Pancreas (tissue), 10 donors: ENCODE measurements around the gene DONSON. TPM values are rescaled to one million over a fixed set of nuclear protein-coding genes. Genes with fewer than 3 reads are reported as not detected.

Source experiments
- ATAC-seq, 4 donors: fragments of 200-7000 bp; cut with Tn5 transposase; one replicate each; pipeline versions ENCODE4 v1.8.0 to v1.9.1; 2020; ENCODE audit warnings: mild to moderate bottlenecking in 4 of 4, moderate library complexity in 4 of 4
- DNase-seq, 6 donors: peaks; one replicate each; pipeline ENCODE4 v3.0.0-alpha.2; 2020
- FAIRE-seq: peaks from 2 replicates; lab custom pipeline; 2012; peaks lifted over from hg19 to GRCh38; lab: Jason Lieb, UNC
- H3K27ac ChIP-seq, 4 donors: fragments of 200-600 bp; sonication (generic); 1 replicate in 3 of 4; 2 replicates in 1 of 4; pipeline versions ENCODE4 v1.5.0 to v1.8.0; 2020
- H3K27me3 ChIP-seq, 4 donors: fragments of 200-600 bp; one replicate each; pipeline ENCODE4 v1.8.0; 2021
- H3K36me3 ChIP-seq, 3 donors: fragments of 200-600 bp; sonication (generic) in 1 of 3; one replicate each; pipeline versions ENCODE4 v1.5.0 to v1.8.0; 2020 to 2021
- H3K4me1 ChIP-seq, 3 donors: fragments of 200-600 bp; one replicate each; pipeline ENCODE4 v1.8.0; 2021
- H3K4me3 ChIP-seq, 4 donors: fragments of 200-600 bp; sonication (generic) in 2 of 4; one replicate each; pipeline versions ENCODE4 v1.5.0 to v1.8.0; 2020 to 2021
- H3K9me3 ChIP-seq, 4 donors: fragments of 200-600 bp; one replicate each; pipeline ENCODE4 v1.8.0; 2021
- WGBS, 2 donors: extraction: QIAGEN DNeasy Blood & Tissue Kit; methylation state at CpG; one replicate each; pipeline ENCODE4 v1.1.7; 2013; 5-methylcytosine and 5-hydroxymethylcytosine counted together
- intact Hi-C, 3 donors: fragments of 100-400 bp; cut with DNase I; formaldehyde crosslinking; loops; one replicate each; pipeline versions ENCODE4 v1.11.1 to v1.14.2; 2022
- polyA plus RNA-seq, 2 donors: library from polyadenylated mRNA; stranded (reverse); fragments of 200-250 nt; gene quantifications; one replicate each; pipeline ENCODE4 v1.2.3, GENCODE V29; 2013
- total RNA-seq, 6 donors: library from RNA; stranded (reverse); fragmentation: NEBNext Ultra II Directional in 4 of 6; extraction: Animal tissue kit (Norgen Biotek cat#: 25700) in 4 of 6; gene quantifications; one replicate each; pipeline versions ENCODE4 v1.2.1 to v1.2.4, GENCODE V29; 2021 to 2023
- TF ChIP-seq, protein P1 (sequence below), 4 donors: fragments of 200-600 bp; sonication (generic) in 3 of 4; IDR thresholded peaks; one replicate each; pipeline versions ENCODE4 v1.5.0 to v1.8.0; 2021; ENCODE audit warnings: antibody characterized with exemption in 4 of 4
- donor health status: healthy with polysubstance abuse.
- donor health status: DM: no; HTN: no; CAD: no; lungs with moderate emphysema.
- donor health status: DM: no; HTN: no; CAD: no.
- donor health status: control.
- donor health status: control.
- donor health status: Bipolar disorder and iron deficiency.
- donor health status: DM: yes; HTN: yes; CAD: no.
- donor health status: DM: no; HTN: no; CAD: no.
- donor health status: DM: no; HTN: no; CAD: no.
- donor health status: DM: yes; HTN: yes; CAD: no.

DONSON gene
- total and polyA plus RNA-seq, 8 donors = 2.4 to 11.1 (median 3.5) TPM

DNA sequence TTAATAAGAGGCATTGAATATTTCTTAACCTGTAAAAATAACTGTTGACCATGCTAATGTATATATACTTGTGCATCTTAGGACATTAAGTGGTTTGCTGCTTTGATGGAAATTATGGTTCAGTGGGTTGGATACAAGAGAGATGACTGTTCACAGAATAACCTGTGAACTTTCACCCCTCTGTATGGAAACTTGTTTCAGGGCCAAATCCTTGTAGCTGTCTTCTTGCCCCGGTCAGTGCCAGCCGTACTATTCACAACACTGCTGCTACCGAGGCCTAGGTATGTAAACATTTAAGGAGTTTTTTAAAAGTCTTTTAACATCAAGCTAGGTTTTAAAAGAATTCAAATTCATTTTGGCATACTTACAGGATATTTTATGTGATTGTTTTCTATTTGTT is 16.1 kb downstream of the DONSON start:
- FAIRE-seq = no peak
- no peak for DNase-seq
- Histone ChIP-seq H3K27ac (no peak overlapping the region), H3K36me3 (peaks cover 0 to 61% (median 17%) of the 10 kb centered on the region in 3 donors), H3K4me3 (no peak overlapping the region), H3K9me3 (no peaks in the 10 kb centered on the region), H3K27me3 (no peaks in the 10 kb centered on the region), H3K4me1 (no peaks in the 10 kb centered on the region)
- WGBS, 2 donors = 34 to 35% methylated on average over 3 of the region's 3 CpGs
- intact Hi-C loops = no loop called here
- TF ChIP-seq, protein P1, sequence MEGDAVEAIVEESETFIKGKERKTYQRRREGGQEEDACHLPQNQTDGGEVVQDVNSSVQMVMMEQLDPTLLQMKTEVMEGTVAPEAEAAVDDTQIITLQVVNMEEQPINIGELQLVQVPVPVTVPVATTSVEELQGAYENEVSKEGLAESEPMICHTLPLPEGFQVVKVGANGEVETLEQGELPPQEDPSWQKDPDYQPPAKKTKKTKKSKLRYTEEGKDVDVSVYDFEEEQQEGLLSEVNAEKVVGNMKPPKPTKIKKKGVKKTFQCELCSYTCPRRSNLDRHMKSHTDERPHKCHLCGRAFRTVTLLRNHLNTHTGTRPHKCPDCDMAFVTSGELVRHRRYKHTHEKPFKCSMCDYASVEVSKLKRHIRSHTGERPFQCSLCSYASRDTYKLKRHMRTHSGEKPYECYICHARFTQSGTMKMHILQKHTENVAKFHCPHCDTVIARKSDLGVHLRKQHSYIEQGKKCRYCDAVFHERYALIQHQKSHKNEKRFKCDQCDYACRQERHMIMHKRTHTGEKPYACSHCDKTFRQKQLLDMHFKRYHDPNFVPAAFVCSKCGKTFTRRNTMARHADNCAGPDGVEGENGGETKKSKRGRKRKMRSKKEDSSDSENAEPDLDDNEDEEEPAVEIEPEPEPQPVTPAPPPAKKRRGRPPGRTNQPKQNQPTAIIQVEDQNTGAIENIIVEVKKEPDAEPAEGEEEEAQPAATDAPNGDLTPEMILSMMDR (IDR thresholded peaks at IDR 0.05) = no peak
- peak; percentile 51 to 76 (median 58) for ATAC-seq

DNA sequence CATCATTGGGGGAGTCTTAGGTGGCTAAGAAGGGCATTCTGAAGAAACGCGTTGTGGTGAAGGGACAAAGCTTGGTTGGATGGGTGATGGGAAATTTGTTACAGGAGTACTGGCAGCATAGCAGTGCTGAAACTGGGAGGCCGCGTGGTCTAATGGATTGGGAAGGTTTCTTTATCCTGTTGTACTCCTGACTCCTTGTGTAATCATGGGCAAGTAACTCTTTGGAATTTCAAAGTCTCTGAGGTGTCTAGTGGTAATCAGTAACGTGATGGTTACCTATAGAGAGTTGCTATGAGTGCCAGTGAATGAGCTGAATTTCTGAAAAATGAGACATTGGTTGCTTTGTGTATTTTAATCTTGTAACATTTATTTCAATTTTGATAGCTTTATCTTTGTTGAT is 18.5 kb downstream of the DONSON start:
- intact Hi-C loops = no loop called here
- Histone ChIP-seq H3K27me3 (no peaks in the 10 kb centered on the region), H3K4me3 (no peak overlapping the region), H3K9me3 (no peaks in the 10 kb centered on the region), H3K36me3 (peaks cover 0 to 51% (median 20%) of the 10 kb centered on the region in 3 donors), H3K4me1 (no peaks in the 10 kb centered on the region), H3K27ac (no peak overlapping the region)
- TF ChIP-seq, protein P1 (IDR thresholded peaks at IDR 0.05) = no peak
- DNase-seq (no peak), FAIRE-seq (no peak), ATAC-seq (no peak)
- WGBS, 2 donors = 77 to 88% methylated on average over 5 of the region's 5 CpGs

DNA sequence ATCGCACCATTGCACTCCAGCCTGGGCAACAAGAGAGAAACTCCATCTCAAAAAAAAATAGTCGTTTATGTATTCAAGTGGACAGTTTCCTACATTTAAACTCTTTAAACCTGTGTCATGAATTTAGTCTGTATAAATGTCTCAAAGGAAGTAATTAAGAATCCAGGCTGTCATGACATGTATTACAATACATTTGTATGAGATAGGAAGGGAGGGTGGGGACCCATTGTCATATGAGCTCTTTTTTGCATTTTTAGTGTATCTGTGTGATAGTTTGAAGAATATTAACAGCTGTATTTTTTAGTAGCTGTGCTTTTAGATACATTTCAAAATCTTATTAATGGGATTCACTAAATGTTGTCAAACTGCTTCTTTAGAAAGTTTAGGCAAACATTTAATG is 20.0 kb downstream of the DONSON start:
- no peaks in the 10 kb centered on the region for H3K27me3 ChIP-seq
- TF ChIP-seq, protein P1 (IDR thresholded peaks at IDR 0.05) = no peak
- intact Hi-C loops = no loop called here
- no peak overlapping the region for H3K27ac ChIP-seq
- no peak for ATAC-seq
- WGBS, 2 donors = 72 to 77% methylated on average over 2 of the region's 2 CpGs
- H3K4me3 ChIP-seq = no peak overlapping the region
- H3K4me1 ChIP-seq = no peaks in the 10 kb centered on the region
- H3K36me3 ChIP-seq = peaks cover 0 to 45% (median 20%) of the 10 kb centered on the region in 3 donors
- no peak for DNase-seq
- FAIRE-seq = no peak
- no peaks in the 10 kb centered on the region for H3K9me3 ChIP-seq

DNA sequence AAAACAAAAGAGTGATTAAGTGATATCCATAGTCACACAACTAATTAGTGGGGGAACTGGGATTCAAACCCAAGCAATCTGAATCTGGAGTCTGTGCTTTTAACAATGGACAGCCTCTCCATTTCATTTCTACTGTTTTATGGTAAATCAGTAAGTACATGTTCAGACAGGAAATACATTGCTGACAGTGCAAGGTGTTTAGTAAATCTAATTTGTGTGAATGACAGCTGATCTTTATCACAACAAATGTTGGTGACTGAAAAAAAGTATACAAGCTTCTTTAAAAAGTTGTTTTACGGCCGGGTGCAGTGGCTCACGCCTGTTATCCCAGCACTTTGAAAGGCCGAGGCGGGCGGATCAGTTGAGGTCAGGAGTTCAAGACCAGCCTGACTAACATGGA is 20.6 kb downstream of the DONSON start:
- H3K27ac ChIP-seq = no peak overlapping the region
- DNase-seq = no peak
- H3K9me3 ChIP-seq = no peaks in the 10 kb centered on the region

DNA sequence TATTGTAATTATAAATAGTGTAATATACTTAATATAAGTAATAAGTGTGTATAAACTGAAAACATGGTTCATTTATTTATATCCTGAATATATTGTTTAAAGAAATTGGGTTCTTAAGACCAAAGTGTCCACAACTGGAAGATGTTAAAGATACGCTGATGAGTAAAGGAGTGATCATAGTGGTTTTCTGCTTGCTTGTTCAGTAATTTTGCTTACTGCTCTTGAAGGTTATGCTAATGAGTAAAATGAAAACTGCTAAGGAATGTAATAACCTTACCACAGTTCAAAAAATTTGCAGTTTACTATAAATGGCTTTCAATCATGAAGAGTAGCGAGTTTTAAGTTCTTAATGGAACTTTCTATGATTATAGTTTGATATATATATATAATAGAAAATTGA is 22.0 kb downstream of the DONSON start:
- Histone ChIP-seq H3K36me3 (peaks cover 0 to 39% (median 26%) of the 10 kb centered on the region in 3 donors), H3K27me3 (no peaks in the 10 kb centered on the region), H3K9me3 (no peaks in the 10 kb centered on the region), H3K27ac (no peak overlapping the region), H3K4me3 (no peak overlapping the region), H3K4me1 (no peaks in the 10 kb centered on the region)
- no peak for ATAC-seq
- TF ChIP-seq, protein P1 (IDR thresholded peaks at IDR 0.05) = no peak
- WGBS, 2 donors = 97 to 98% methylated on average over 2 of the region's 2 CpGs
- no peak for FAIRE-seq
- no peak for DNase-seq
- intact Hi-C loops = no loop called here

More for the DNA sequence above, 20.6 kb downstream of the DONSON start:
- no peak for FAIRE-seq
- H3K4me1 ChIP-seq = no peaks in the 10 kb centered on the region
- no peaks in the 10 kb centered on the region for H3K27me3 ChIP-seq
- intact Hi-C loops = no loop called here
- peaks cover 0 to 42% (median 23%) of the 10 kb centered on the region in 3 donors for H3K36me3 ChIP-seq
- TF ChIP-seq, protein P1 (IDR thresholded peaks at IDR 0.05) = no peak
- no peak for ATAC-seq
- whole genome bisulfite sequencing, 2 donors = 86 to 88% methylated on average over 6 of the region's 6 CpGs
- H3K4me3 ChIP-seq = no peak overlapping the region
